ENCODE results near the gene BICDL1.

Gene BICDL1

DNA sequence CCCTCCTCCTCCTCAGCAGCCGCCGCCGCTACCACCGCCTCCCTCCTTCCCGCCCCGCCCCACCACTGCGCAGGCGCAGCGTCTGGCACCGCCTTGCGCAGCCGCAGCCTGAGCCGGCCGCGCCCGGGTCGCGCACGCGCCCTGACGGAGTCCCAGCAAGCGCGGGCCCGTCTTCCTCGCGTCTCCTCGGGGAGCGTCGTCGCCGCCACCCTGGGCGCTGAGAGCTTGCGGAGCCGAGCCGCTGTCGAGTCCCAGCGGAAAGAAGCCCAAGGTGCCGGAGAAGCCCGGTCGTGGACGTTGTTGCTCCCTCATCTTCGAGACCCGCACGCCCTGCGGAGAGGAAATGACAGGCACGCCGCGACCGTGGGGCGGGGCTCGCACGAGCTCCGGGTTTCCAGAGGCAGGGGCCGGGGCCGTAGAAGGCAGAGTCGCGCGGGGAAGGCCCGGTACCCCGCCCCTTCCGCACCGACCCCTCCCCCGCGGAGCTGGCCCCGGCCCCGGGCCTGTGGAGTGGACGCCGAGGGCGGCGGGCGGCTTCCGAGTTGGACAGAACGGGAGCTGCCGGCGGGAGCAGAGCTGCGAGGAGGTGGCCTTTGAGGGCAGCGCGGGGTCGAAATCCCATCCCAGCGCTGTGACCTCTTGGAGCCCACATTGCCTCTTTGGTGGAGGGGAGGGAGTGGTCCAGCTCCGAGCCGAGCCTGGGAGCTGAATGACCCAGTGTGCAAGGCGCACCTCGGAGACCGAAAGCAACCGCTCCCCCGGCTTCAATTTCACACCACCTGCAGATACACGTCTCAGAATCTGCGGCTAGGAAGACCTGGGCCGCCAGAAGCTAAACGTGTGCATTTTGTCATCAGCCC is 128.0 kb downstream of the BICDL1 start:
- peak; percentile 96 for DNase-seq (ENCODE audit: low read depth)
- peak overlapping the region; percentile 89 for H3K4me3 ChIP-seq (ENCODE audit: low read length)

DNA sequence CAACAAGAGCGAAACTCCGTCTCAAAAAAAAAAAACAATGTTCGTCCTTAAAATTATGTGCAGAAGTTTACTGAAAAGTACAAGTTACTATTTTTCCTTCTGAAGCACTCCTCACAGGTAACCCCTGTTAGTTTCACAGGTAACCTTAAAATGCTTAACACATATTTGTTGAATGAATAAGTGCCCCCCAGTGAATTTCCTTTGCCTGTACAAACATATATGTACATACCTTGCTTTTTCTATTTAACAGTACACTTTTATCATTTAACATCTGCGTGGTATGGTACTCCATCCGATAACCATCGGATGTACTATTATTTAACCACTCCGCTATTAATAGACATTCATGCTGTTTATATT is 128.9 kb downstream of the BICDL1 start:
- TF ChIP-seq, protein P1, sequence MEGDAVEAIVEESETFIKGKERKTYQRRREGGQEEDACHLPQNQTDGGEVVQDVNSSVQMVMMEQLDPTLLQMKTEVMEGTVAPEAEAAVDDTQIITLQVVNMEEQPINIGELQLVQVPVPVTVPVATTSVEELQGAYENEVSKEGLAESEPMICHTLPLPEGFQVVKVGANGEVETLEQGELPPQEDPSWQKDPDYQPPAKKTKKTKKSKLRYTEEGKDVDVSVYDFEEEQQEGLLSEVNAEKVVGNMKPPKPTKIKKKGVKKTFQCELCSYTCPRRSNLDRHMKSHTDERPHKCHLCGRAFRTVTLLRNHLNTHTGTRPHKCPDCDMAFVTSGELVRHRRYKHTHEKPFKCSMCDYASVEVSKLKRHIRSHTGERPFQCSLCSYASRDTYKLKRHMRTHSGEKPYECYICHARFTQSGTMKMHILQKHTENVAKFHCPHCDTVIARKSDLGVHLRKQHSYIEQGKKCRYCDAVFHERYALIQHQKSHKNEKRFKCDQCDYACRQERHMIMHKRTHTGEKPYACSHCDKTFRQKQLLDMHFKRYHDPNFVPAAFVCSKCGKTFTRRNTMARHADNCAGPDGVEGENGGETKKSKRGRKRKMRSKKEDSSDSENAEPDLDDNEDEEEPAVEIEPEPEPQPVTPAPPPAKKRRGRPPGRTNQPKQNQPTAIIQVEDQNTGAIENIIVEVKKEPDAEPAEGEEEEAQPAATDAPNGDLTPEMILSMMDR (IDR thresholded peaks at IDR 0.05; ENCODE audit: insufficient read depth, low read depth, low read length, missing control alignments) = no peak
- H3K4me3 ChIP-seq (ENCODE audit: low read length) = peak overlapping the region; percentile 83
- peak; percentile 60 for DNase-seq (ENCODE audit: low read depth)

More for the DNA sequence above, 128.0 kb downstream of the BICDL1 start:
- TF ChIP-seq, protein P1 (IDR thresholded peaks at IDR 0.05; ENCODE audit: insufficient read depth, low read depth, low read length, missing control alignments) = no peak

DNA sequence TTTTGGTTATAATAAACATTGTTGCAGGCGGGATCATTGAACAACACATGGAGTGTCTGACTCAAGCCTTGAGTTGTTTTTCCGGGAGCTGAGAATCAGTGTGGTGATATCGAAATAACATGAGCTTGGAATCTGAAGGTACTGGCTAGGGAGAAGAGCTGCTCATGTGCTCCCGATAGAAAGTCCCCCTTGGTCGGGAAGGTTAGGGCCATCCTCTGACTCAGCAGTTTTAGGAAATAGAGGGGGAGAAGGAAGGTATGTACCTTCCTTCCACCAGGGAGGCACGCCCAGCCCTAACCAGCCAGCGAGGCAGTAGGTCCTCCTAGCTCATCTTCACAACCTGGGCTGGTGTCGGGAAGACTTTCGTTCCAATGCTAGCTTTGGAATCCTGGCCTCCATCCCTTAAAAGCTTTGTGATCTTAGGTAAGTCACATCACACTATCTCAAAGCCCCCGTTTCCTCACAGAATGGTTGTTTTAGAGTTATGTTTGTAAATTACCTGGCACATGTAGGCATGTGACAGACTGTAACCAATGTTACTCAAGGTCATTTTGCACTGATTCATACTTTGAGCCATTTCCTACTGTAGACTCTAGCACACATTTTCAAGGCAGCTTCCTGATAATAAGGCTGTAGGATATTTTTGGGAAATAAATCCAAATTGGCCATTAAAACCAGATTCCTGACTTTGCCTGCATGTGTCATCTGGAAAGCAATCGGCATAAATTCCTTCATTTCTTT is 129.5 kb downstream of the BICDL1 start:
- peak; percentile 77 for DNase-seq (ENCODE audit: low read depth)
- H3K4me3 ChIP-seq (ENCODE audit: low read length) = peak overlapping the region; percentile 83
- TF ChIP-seq, protein P1 (IDR thresholded peaks at IDR 0.05; ENCODE audit: insufficient read depth, low read depth, low read length, missing control alignments) = no peak

DNA sequence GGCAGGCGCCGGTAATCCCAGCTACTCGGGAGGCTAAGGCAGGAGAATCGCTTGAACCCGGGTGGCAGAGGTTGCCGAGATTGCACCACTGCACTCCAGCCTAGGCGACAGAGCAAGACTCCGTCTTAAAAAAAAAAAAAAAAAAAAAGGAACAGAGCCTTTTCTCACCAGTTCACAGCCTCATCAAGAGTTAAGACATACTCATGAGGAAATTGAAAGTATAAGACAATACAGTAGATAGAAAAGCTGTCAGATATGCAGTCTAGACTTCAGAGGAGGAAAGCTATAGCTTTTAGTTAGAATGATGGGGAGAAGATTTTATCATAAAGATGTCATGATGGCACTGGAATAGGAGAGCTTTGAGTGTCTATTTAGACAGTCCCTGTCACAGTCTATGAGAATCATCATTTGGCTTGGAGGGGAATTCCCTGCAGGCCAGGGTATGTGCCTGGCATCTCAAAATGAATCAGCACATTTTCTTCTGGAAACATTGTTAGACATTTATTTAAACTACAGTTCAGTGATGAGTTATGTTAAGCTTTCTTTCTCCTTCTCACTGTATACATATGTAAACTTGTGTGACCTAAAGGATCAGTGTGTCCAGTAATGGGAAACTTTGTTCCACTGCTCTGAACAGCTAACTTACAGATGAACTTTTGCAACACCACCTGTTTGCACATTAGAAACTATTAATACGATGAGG is 130.4 kb downstream of the BICDL1 start:
- no peak overlapping the region for H3K4me3 ChIP-seq (ENCODE audit: low read length)
- TF ChIP-seq, protein P1 (IDR thresholded peaks at IDR 0.05; ENCODE audit: insufficient read depth, low read depth, low read length, missing control alignments) = no peak
- peak; percentile 52 for DNase-seq (ENCODE audit: low read depth)

DNA sequence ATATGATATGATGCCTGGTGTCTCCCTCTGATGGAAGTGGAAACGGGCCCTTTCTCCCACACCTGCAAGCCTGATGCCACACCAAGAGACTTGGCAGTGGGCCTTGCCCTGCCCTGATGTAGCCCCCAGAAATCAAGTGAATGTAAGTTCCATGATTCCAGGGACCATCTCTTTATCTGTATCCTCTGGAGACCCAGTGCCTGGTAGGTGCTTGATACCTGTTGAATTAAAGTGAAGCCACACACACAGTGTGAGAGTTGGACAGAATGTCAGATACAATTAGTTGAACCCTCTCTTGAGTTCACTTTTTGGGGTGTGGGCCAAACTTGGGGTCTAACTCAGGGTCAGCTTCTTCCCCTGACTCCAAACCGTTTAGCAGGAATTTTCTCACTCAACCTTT is 132.3 kb downstream of the BICDL1 start:
- TF ChIP-seq, protein P1 (IDR thresholded peaks at IDR 0.05; ENCODE audit: insufficient read depth, low read depth, low read length, missing control alignments) = no peak
- no peak for DNase-seq (ENCODE audit: low read depth)
- H3K4me3 ChIP-seq (ENCODE audit: low read length) = no peak overlapping the region

DNA sequence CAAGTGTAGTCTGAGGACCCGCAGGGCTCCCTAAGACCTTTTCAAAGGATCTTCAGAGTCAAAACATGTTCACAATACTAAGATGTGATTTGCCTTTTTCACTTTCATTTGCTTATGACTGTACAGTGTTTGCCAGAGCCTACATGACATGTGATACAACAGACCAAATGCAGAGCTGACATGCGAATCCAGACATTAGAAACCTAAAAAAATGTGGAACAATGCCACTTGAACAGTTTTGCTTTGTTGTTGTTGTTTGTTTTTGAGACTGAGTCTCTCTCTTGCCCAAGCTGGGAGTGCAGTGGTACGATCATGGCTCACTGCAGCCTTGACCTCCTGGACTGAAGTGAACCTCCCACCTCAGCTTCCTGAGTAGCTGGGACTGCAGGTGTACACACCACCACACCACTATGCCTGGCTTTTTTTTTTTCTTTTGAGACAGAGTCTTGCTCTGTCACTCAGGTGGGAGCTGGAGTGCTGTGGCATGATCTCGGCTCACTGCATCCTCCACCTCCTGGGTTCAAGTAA is 132.8 kb downstream of the BICDL1 start:
- no peak overlapping the region for H3K4me3 ChIP-seq (ENCODE audit: low read length)

More for the DNA sequence above, 132.8 kb downstream of the BICDL1 start:
- TF ChIP-seq, protein P1 (IDR thresholded peaks at IDR 0.05; ENCODE audit: insufficient read depth, low read depth, low read length, missing control alignments) = no peak
- DNase-seq (ENCODE audit: low read depth) = no peak
